ENCODE measurements around the gene COL26A1. TPM values are rescaled to one million over a fixed set of nuclear protein-coding genes. Genes with fewer than 3 reads are reported as not detected.

Gene COL26A1
- total RNA-seq, 1 experiment from 2014 or later = not detected

GRCh38 chr7:101533103-101533465 is 170.4 kb downstream of the COL26A1 start:
- CTCF ChIA-PET = no interaction called here
- no peaks in the 10 kb centered on the region for H3K9me2 ChIP-seq (replicated peaks; ENCODE audit: low read length)
- no peaks in the 10 kb centered on the region for H3K36me3 ChIP-seq (ENCODE audit: low read depth, low read length)
- BruUV-seq (replicated peaks) = no TSS peak
- H4K20me1 ChIP-seq (ENCODE audit: low read length) = no peaks in the 10 kb centered on the region
- no peak overlapping the region for H3K4me3 ChIP-seq (ENCODE audit: low read length)
- H3F3A ChIP-seq (ENCODE audit: low read length, unreplicated experiment) = no peaks in the 10 kb centered on the region
- TF ChIP-seq EZH2phosphoT487 (IDR thresholded peaks at IDR 0.05; ENCODE audit: borderline replicate concordance, low read length) = no peak
- no peak for TF ChIP-seq EZH2 (IDR thresholded peaks at IDR 0.05; ENCODE audit: low read length, unreplicated experiment)
- TF ChIP-seq CTCF (conservative IDR thresholded peaks at IDR 0.05; ENCODE audit: low read depth, low read length) = no peak
- H3K27me3 ChIP-seq (ENCODE audit: low read length) = no peaks in the 10 kb centered on the region
- H3K9me3 ChIP-seq (ENCODE audit: low read length) = no peaks in the 10 kb centered on the region
- intact Hi-C loops (cut with micrococcal nuclease) = no loop called here
- H3K4me1 ChIP-seq (ENCODE audit: insufficient read depth, low read length) = peaks cover 2% of the 10 kb centered on the region
- POLR2A ChIA-PET (ENCODE audit: unreplicated experiment) = no interaction called here
- H2AFZ ChIP-seq (ENCODE audit: low read length) = no peak overlapping the region
- no peak overlapping the region for H3K27ac ChIP-seq (ENCODE audit: low read length)
- H3K9ac ChIP-seq (ENCODE audit: low read length) = no peak overlapping the region
- H3K4me2 ChIP-seq (ENCODE audit: low read length) = no peak overlapping the region
- DNase-seq = no peak
- no peaks in the 10 kb centered on the region for H3K79me2 ChIP-seq (ENCODE audit: low read length)
- ATAC-seq = no peak

DNA sequence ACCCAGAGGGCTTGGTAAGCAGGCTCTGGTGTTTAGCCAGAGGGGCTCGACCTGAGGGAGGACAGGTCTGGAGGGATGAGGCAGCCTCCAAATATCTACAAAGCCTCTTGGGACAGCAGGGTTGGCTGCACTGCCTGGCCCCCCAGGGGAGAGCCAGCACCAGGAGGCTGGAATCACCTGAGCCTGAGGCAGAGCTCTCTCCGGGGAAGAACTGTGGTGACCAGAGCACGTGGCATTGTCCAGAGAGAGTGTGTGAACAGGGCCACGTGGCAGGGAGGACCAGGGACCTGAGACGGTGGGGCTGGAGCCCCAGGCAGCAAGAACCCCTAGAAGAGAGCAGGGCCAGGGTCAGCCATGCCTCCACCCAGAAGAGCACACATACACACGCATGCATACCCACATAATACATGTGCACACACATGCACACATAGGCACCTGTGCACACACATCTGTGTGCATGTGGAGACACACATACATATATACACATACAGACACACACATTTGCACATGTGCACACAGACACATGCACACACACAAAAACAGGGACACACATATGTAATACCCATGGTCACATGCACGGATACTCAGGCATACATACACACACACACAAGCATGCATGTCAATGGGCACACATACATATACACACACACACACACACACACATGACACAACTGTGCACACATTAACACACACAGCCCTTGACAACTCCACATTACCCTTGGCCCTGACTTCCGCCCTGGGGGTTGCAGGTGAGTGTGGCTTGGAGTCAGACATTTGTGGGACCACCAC is 171.5 kb downstream of the COL26A1 start:
- intact Hi-C loops (cut with micrococcal nuclease) = no loop called here
- H3K9ac ChIP-seq (ENCODE audit: low read length) = no peak overlapping the region
- H3K4me1 ChIP-seq (ENCODE audit: insufficient read depth, low read length) = no peaks in the 10 kb centered on the region
- BruUV-seq (replicated peaks) = no TSS peak
- H3K27me3 ChIP-seq (ENCODE audit: low read length) = no peaks in the 10 kb centered on the region
- no peaks in the 10 kb centered on the region for H4K20me1 ChIP-seq (ENCODE audit: low read length)
- H3K79me2 ChIP-seq (ENCODE audit: low read length) = no peaks in the 10 kb centered on the region
- no peak overlapping the region for H3K4me2 ChIP-seq (ENCODE audit: low read length)
- H3K9me3 ChIP-seq (ENCODE audit: low read length) = no peaks in the 10 kb centered on the region
- no peak overlapping the region for H2AFZ ChIP-seq (ENCODE audit: low read length)
- no peak overlapping the region for H3K4me3 ChIP-seq (ENCODE audit: low read length)
- no peaks in the 10 kb centered on the region for H3K9me2 ChIP-seq (replicated peaks; ENCODE audit: low read length)
- H3K36me3 ChIP-seq (ENCODE audit: low read depth, low read length) = no peaks in the 10 kb centered on the region
- no peaks in the 10 kb centered on the region for H3F3A ChIP-seq (ENCODE audit: low read length, unreplicated experiment)
- ChIA-PET POLR2A (ENCODE audit: unreplicated experiment) (no interaction called here), CTCF (no interaction called here)
- H3K27ac ChIP-seq (ENCODE audit: low read length) = no peak overlapping the region
- TF ChIP-seq CTCF (conservative IDR thresholded peaks at IDR 0.05; ENCODE audit: low read depth, low read length) = no peak
- no peak for TF ChIP-seq EZH2phosphoT487 (IDR thresholded peaks at IDR 0.05; ENCODE audit: borderline replicate concordance, low read length)
- no peak for TF ChIP-seq EZH2 (IDR thresholded peaks at IDR 0.05; ENCODE audit: low read length, unreplicated experiment)
- DNase-seq = no peak
- ATAC-seq = no peak

DNA sequence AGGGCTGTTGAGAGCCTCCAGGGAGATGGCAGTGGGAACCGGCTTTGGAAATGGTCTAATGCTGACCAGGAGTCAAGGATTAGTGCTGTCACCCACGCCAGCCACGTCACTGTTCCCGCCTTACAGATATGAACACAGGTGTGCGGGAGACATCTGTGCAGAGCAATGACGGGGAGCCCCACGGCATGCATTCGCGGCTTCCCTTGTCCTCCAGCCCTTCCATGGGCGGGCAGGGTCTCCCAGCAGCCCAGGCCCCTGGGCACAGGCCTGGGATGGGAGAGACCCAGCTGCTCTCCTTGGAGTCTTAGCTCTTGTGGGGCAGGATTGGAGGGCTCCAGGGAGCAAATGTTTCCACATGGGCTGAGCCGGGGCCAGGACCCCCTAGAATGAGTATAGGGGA is 172.2 kb downstream of the COL26A1 start:
- Histone ChIP-seq H3K79me2 (ENCODE audit: low read length) (no peaks in the 10 kb centered on the region), H3F3A (ENCODE audit: low read length, unreplicated experiment) (no peaks in the 10 kb centered on the region), H3K4me3 (ENCODE audit: low read length) (no peak overlapping the region), H3K27ac (ENCODE audit: low read length) (no peak overlapping the region), H3K9me2 (replicated peaks; ENCODE audit: low read length) (no peaks in the 10 kb centered on the region), H3K9me3 (ENCODE audit: low read length) (no peaks in the 10 kb centered on the region), H4K20me1 (ENCODE audit: low read length) (no peaks in the 10 kb centered on the region), H3K4me1 (ENCODE audit: insufficient read depth, low read length) (no peaks in the 10 kb centered on the region), H3K27me3 (ENCODE audit: low read length) (no peaks in the 10 kb centered on the region), H3K9ac (ENCODE audit: low read length) (no peak overlapping the region), H2AFZ (ENCODE audit: low read length) (no peak overlapping the region), H3K36me3 (ENCODE audit: low read depth, low read length) (no peaks in the 10 kb centered on the region), H3K4me2 (ENCODE audit: low read length) (no peak overlapping the region)
- ATAC-seq (no peak), DNase-seq (no peak)
- ChIA-PET CTCF (interaction anchor here (0.6 kb wide), 1 partner anchor 313 kb away, joined by 3 read pairs; no protein-coding TSS in a partner anchor), POLR2A (ENCODE audit: unreplicated experiment) (no interaction called here)
- TF ChIP-seq CTCF (conservative IDR thresholded peaks at IDR 0.05; ENCODE audit: low read depth, low read length) = no peak
- no peak for TF ChIP-seq EZH2 (IDR thresholded peaks at IDR 0.05; ENCODE audit: low read length, unreplicated experiment)
- no peak for TF ChIP-seq EZH2phosphoT487 (IDR thresholded peaks at IDR 0.05; ENCODE audit: borderline replicate concordance, low read length)
- intact Hi-C loops (cut with micrococcal nuclease) = no loop called here
- no TSS peak for BruUV-seq (replicated peaks)

Data from PC-3 (cell line).